GM23338 (cell line): ENCODE results near the gene ESRRA. TPM values are rescaled to one million over a fixed set of nuclear protein-coding genes. Genes with fewer than 3 reads are reported as not detected.

Experiments
- CREB1 ChIP-seq: fragments of 250-450 bp; sonication (Bioruptor Pico); IDR thresholded peaks from 2 replicates; pipeline ENCODE4 v1.5.0; 2020; ENCODE audit warnings: low read depth, mild to moderate bottlenecking, moderate library complexity
- ETS1 ChIP-seq: IDR thresholded peaks from 2 replicates; pipeline ENCODE4 v1.6.1; 2016; ENCODE audit warnings: antibody characterized with exemption
- EZH2phosphoT487 ChIP-seq: fragments of 200-600 bp; sonication (generic); IDR thresholded peaks from one replicate; pipeline ENCODE4 v1.8.1; 2018; ENCODE audit warnings: antibody characterized with exemption; ENCODE audit not compliant: unreplicated experiment
- JUNB ChIP-seq: IDR thresholded peaks from one replicate; pipeline ENCODE4 v1.6.1; 2016; ENCODE audit warnings: antibody characterized with exemption; ENCODE audit not compliant: unreplicated experiment
- POLR2AphosphoS5 ChIP-seq: IDR thresholded peaks from 2 replicates; pipeline ENCODE4 v1.6.1; 2016; ENCODE audit warnings: antibody characterized with exemption, low read depth
- REST ChIP-seq: IDR thresholded peaks from one replicate; pipeline ENCODE4 v1.6.1; 2018; ENCODE audit warnings: antibody characterized with exemption; ENCODE audit not compliant: unreplicated experiment
- ZNF331 ChIP-seq: fragments of 250-450 bp; sonication (Bioruptor Pico); IDR thresholded peaks from 2 replicates; pipeline ENCODE4 v1.5.0; 2020; ENCODE audit warnings: low read depth, mild to moderate bottlenecking, moderate library complexity
- ZNF462 ChIP-seq: fragments of 250-450 bp; sonication (Bioruptor Pico); IDR thresholded peaks from 2 replicates; pipeline ENCODE4 v1.5.0; 2020; ENCODE audit warnings: mild to moderate bottlenecking, moderate library complexity
- polyA plus RNA-seq: library from polyadenylated mRNA; unstranded; fragments of >200 nt; fragmentation: Nextera tagmentation; extraction: Ambion mirVana; gene quantifications from 2 replicates; pipeline ENCODE4 v1.2.1, GENCODE V29; 2016
- total RNA-seq: library from RNA; depleted of rRNA; stranded (reverse); fragments of >200 nt; shearing (Covaris generic); gene quantifications from 2 replicates; pipeline ENCODE4 v1.2.3, GENCODE V29; 2014

ESRRA gene
- total and polyA plus RNA-seq, 2 experiments from 2014 or later, result 13.7 to 55.1 TPM

GRCh38 chr11:64351136-64351631, 45.9 kb downstream of the ESRRA start (continued):
- TF ChIP-seq ZNF462 (no peak), REST (no peak), ETS1 (no peak), CREB1 (CRISPR knock-in tag) (no peak), ZNF331 (CRISPR knock-in tag) (no peak), JUNB (no peak), POLR2AphosphoS5 (no peak), EZH2phosphoT487 (no peak)
